ENCODE data around the gene SRCIN1. TPM values are rescaled to one million over a fixed set of nuclear protein-coding genes. Genes with fewer than 3 reads are reported as not detected.

Gene SRCIN1
- total RNA-seq, 4 donors from 2014 or later, result 1.8 to 8.8 (median 5.2) TPM

- H3K4me3 ChIP-seq, result no peak overlapping the region
- H3K4me1 ChIP-seq, result no peaks in the 10 kb centered on the region
- H3K27me3 ChIP-seq, result peaks cover 27% of the 10 kb centered on the region
- no peaks in the 10 kb centered on the region for H3K9me3 ChIP-seq
- no peak for TF ChIP-seq EP300 (IDR thresholded peaks at IDR 0.05; ENCODE audit: low read depth)
- no peak for TF ChIP-seq POLR2A (IDR thresholded peaks at IDR 0.05)
- no peak for TF ChIP-seq CTCF (IDR thresholded peaks at IDR 0.05)
- no peak for TF ChIP-seq POLR2AphosphoS5 (IDR thresholded peaks at IDR 0.05)
- H3K27ac ChIP-seq, result no peak overlapping the region
- intact Hi-C loops (cut with DNase I; ENCODE audit: low total_unique reads), result no loop called here
- in situ Hi-C loops (cut with MboI; ENCODE audit: low pct_ligation_motif_present in 1 of 4, low pct_unique_long_range_greater_than_20kb in 1 of 4, low sequenced_read_pairs in 3 of 4), result loop anchor here in 1 of 4 donors (10.0 kb wide), 1 partner anchor 124 kb away; no protein-coding TSS in a partner anchor
- DNase-seq, result no peak
- no peaks in the 10 kb centered on the region for H3K36me3 ChIP-seq
- 66 to 90% methylated on average over 2 to 11 of the region's 11 CpGs for WGBS, 2 donors (ENCODE audit: low coverage in 1 of 2)
Measured at GRCh38 chr17:38541281-38541680, 64.5 kb downstream of the SRCIN1 start.

GRCh38 chr17:38540514-38541045, 65.2 kb downstream of the SRCIN1 start:
- H3K4me3 ChIP-seq, result no peak overlapping the region
- 79% methylated on average over 11 of the region's 11 CpGs; no CpG with 5 or more reads in 1 of the 2 donors for WGBS, 2 donors (ENCODE audit: low coverage in 1 of 2)
- TF ChIP-seq POLR2AphosphoS5 (IDR thresholded peaks at IDR 0.05), result no peak
- no peak for TF ChIP-seq POLR2A (IDR thresholded peaks at IDR 0.05)
- TF ChIP-seq CTCF (IDR thresholded peaks at IDR 0.05), result no peak
- TF ChIP-seq EP300 (IDR thresholded peaks at IDR 0.05; ENCODE audit: low read depth), result no peak
- in situ Hi-C loops (cut with MboI; ENCODE audit: low pct_ligation_motif_present in 1 of 4, low pct_unique_long_range_greater_than_20kb in 1 of 4, low sequenced_read_pairs in 3 of 4), result loop anchor here in 1 of 4 donors (10.0 kb wide), 1 partner anchor 124 kb away; no protein-coding TSS in a partner anchor
- H3K36me3 ChIP-seq, result no peaks in the 10 kb centered on the region
- intact Hi-C loops (cut with DNase I; ENCODE audit: low total_unique reads), result no loop called here
- no peaks in the 10 kb centered on the region for H3K4me1 ChIP-seq
- peaks cover 34% of the 10 kb centered on the region for H3K27me3 ChIP-seq
- DNase-seq, result no peak
- no peaks in the 10 kb centered on the region for H3K9me3 ChIP-seq
- H3K27ac ChIP-seq, result no peak overlapping the region

GRCh38 chr17:38539386-38539785, 66.4 kb downstream of the SRCIN1 start:
- Histone ChIP-seq H3K4me1 (no peaks in the 10 kb centered on the region), H3K36me3 (no peaks in the 10 kb centered on the region), H3K4me3 (no peak overlapping the region), H3K9me3 (no peaks in the 10 kb centered on the region), H3K27ac (no peak overlapping the region), H3K27me3 (peaks cover 44% of the 10 kb centered on the region)
- in situ Hi-C loops (cut with MboI; ENCODE audit: low pct_ligation_motif_present in 1 of 4, low pct_unique_long_range_greater_than_20kb in 1 of 4, low sequenced_read_pairs in 3 of 4), result no loop called here
- WGBS, 2 donors (ENCODE audit: low coverage in 1 of 2), result 64% methylated on average over 8 of the region's 8 CpGs; no CpG with 5 or more reads in 1 of the 2 donors
- intact Hi-C loops (cut with DNase I; ENCODE audit: low total_unique reads), result no loop called here
- no peak for TF ChIP-seq EP300 (IDR thresholded peaks at IDR 0.05; ENCODE audit: low read depth)
- no peak for TF ChIP-seq POLR2A (IDR thresholded peaks at IDR 0.05)
- no peak for TF ChIP-seq POLR2AphosphoS5 (IDR thresholded peaks at IDR 0.05)
- TF ChIP-seq CTCF (IDR thresholded peaks at IDR 0.05), result no peak
- no peak for DNase-seq

GRCh38 chr17:38538906-38539305, 66.8 kb downstream of the SRCIN1 start:
- in situ Hi-C loops (cut with MboI; ENCODE audit: low pct_ligation_motif_present in 1 of 4, low pct_unique_long_range_greater_than_20kb in 1 of 4, low sequenced_read_pairs in 3 of 4) (no loop called here), intact Hi-C loops (cut with DNase I; ENCODE audit: low total_unique reads) (no loop called here)
- WGBS, 2 donors (ENCODE audit: low coverage in 1 of 2), result 60 to 63% methylated on average over 2 to 9 of the region's 9 CpGs
- no peaks in the 10 kb centered on the region for H3K4me1 ChIP-seq
- no peak overlapping the region for H3K27ac ChIP-seq
- H3K36me3 ChIP-seq, result no peaks in the 10 kb centered on the region
- no peak for DNase-seq
- H3K4me3 ChIP-seq, result no peak overlapping the region
- peaks cover 49% of the 10 kb centered on the region for H3K27me3 ChIP-seq
- no peaks in the 10 kb centered on the region for H3K9me3 ChIP-seq
- TF ChIP-seq POLR2A (IDR thresholded peaks at IDR 0.05), result no peak
- no peak for TF ChIP-seq POLR2AphosphoS5 (IDR thresholded peaks at IDR 0.05)
- TF ChIP-seq CTCF (IDR thresholded peaks at IDR 0.05), result no peak
- no peak for TF ChIP-seq EP300 (IDR thresholded peaks at IDR 0.05; ENCODE audit: low read depth)
